A549 (cell line): ENCODE results near the gene HOXD11. TPM values are rescaled to one million over a fixed set of nuclear protein-coding genes. Genes with fewer than 3 reads are reported as not detected.

Experiments used
- ATAC-seq, 2 experiments: fragments of 200-7000 bp in 1 of 2; fragments of >200 bp in 1 of 2; cut with Nextera tagmentation in 1 of 2; cut with Tn5 transposase in 1 of 2; 3 replicates each; pipeline versions ENCODE4 v1.8.0 to v1.9.1; 2018 to 2020; ENCODE audit warnings: mild to moderate bottlenecking in 1 of 2, moderate library complexity in 1 of 2
- CTCF ChIA-PET: fragments of 300-600 bp; sonication (Branson Sonifier 250); formaldehyde crosslinking; extraction: SDS; loops from one replicate; lab custom pipeline; 2021; ENCODE audit warnings: antibody characterized with exemption, inconsistent platforms; lab: Yijun Ruan, JAX
- POLR2A ChIA-PET: fragments of 350-600 bp; formaldehyde crosslinking; extraction: SDS; loops from one replicate; lab custom pipeline; 2021; ENCODE audit warnings: antibody characterized with exemption, inconsistent platforms; lab: Yijun Ruan, JAX
- DNase-seq, 2 experiments: peaks; one replicate each; pipeline versions ENCODE4 v3.0.0 to v3.0.0-alpha.2; 2011 to 2016; ENCODE audit warnings: low read depth in 1 of 2, low spot score in 1 of 2
- FAIRE-seq: peaks from 2 replicates; lab custom pipeline; 2011; peaks lifted over from hg19 to GRCh38; lab: Jason Lieb, UNC
- H3K27ac ChIP-seq, 2 experiments: fragments of >200 bp; sonication (Bioruptor Twin); formaldehyde crosslinking; 3 replicates each; pipeline ENCODE4 v1.5.1; 2016 to 2017
- H3K4me1 ChIP-seq: fragments of >200 bp; sonication (Bioruptor Twin); formaldehyde crosslinking; 3 replicates; pipeline ENCODE4 v1.6.1; 2016
- H3K4me2 ChIP-seq: fragments of >200 bp; sonication (Bioruptor Twin); formaldehyde crosslinking; 3 replicates; pipeline ENCODE4 v1.6.1; 2016
- H3K4me3 ChIP-seq: fragments of >200 bp; sonication (Bioruptor Twin); formaldehyde crosslinking; 3 replicates; pipeline ENCODE4 v1.5.1; 2016
- H3K9me3 ChIP-seq: fragments of >200 bp; sonication (Bioruptor Twin); formaldehyde crosslinking; 3 replicates; pipeline ENCODE4 v1.6.1; 2016
- CBX2 ChIP-seq: fragments of 200-600 bp; sonication (generic); IDR thresholded peaks from 2 replicates; pipeline ENCODE4 v1.6.1; 2016; ENCODE audit warnings: low read depth, mild to moderate bottlenecking, borderline replicate concordance
- CBX8 ChIP-seq: fragments of 200-600 bp; sonication (generic); IDR thresholded peaks from 2 replicates; pipeline ENCODE4 v1.6.1; 2016
- EP300 ChIP-seq, 2 experiments: fragments of >200 bp; sonication (Bioruptor Twin); formaldehyde crosslinking; IDR thresholded peaks; 2 replicates in 1 of 2; 3 replicates in 1 of 2; pipeline ENCODE4 v1.6.1; 2016 to 2017
- HDAC2 ChIP-seq: fragments of 200-600 bp; sonication (generic); IDR thresholded peaks from 2 replicates; pipeline ENCODE4 v1.6.1; 2016
- HOXB5 ChIP-seq: fragments of 250-450 bp; sonication (Bioruptor Pico); IDR thresholded peaks from 2 replicates; pipeline ENCODE4 v1.5.0; 2020; ENCODE audit warnings: mild to moderate bottlenecking, moderate library complexity
- KDM1A ChIP-seq: fragments of 200-600 bp; sonication (generic); IDR thresholded peaks from 2 replicates; pipeline ENCODE4 v1.6.1; 2016; ENCODE audit warnings: low read depth, mild to moderate bottlenecking
- MAFK ChIP-seq: fragments of 450-650 bp; IDR thresholded peaks from 2 replicates; pipeline ENCODE4 v1.6.1; 2014; ENCODE audit not compliant: partially characterized antibody
- NPAS2 ChIP-seq: fragments of 250-450 bp; sonication (Bioruptor Pico); IDR thresholded peaks from 2 replicates; pipeline ENCODE4 v1.8.0; 2022; ENCODE audit warnings: mild to moderate bottlenecking, moderate library complexity, borderline replicate concordance
- POLR2A ChIP-seq: IDR thresholded peaks from 2 replicates; pipeline ENCODE4 v1.6.1; 2012; ENCODE audit warnings: mild to moderate bottlenecking, low read length
- RNF2 ChIP-seq: fragments of 200-600 bp; sonication (generic); IDR thresholded peaks from 2 replicates; pipeline ENCODE4 v1.6.1; 2016; ENCODE audit warnings: low read depth, mild to moderate bottlenecking, antibody characterized with exemption, moderate library complexity, borderline replicate concordance
- TP53 ChIP-seq: fragments of 250-450 bp; sonication (Bioruptor Pico); IDR thresholded peaks from 2 replicates; pipeline ENCODE4 v1.5.0; 2021; ENCODE audit warnings: mild to moderate bottlenecking, moderate library complexity
- ZFP36 ChIP-seq: fragments of 450-650 bp; IDR thresholded peaks from 2 replicates; pipeline ENCODE4 v1.6.1; 2014; ENCODE audit warnings: borderline replicate concordance; ENCODE audit not compliant: partially characterized antibody
- ZNF302 ChIP-seq: fragments of 250-450 bp; sonication (Bioruptor Pico); IDR thresholded peaks from 2 replicates; pipeline ENCODE4 v1.9.0; 2021; ENCODE audit warnings: inconsistent platforms, mild to moderate bottlenecking, moderate library complexity
- WGBS: methylation state at CpG from one replicate; pipeline ENCODE4 v1.1.6; 2017; ENCODE audit errors: missing lambda C conversion rate; 5-methylcytosine and 5-hydroxymethylcytosine counted together
- polyA plus RNA-seq, 4 experiments: library from polyadenylated mRNA; depleted of rRNA in 3 of 4; stranded (reverse); fragments of >200 nt; fragmentation: RNase III in 1 of 4; extraction: RNeasy Plus Mini Kit Qiagen cat#74134 plus additional on column Dnase treatment in 1 of 4; gene quantifications; 2 replicates in 3 of 4; 3 replicates in 1 of 4; pipeline ENCODE4 v1.2.3, GENCODE V29; 2011 to 2017
- TF ChIP-seq, protein P1 (sequence below): IDR thresholded peaks from 2 replicates; pipeline ENCODE4 v1.6.1; 2012
- TF ChIP-seq, protein P2 (sequence below): fragments of >200 bp; sonication (Bioruptor Twin); formaldehyde crosslinking; IDR thresholded peaks from 3 replicates; pipeline ENCODE4 v1.5.1; 2016
- TF ChIP-seq, protein P3 (sequence below): fragments of >200 bp; sonication (Bioruptor Twin); formaldehyde crosslinking; IDR thresholded peaks from 2 replicates; pipeline ENCODE4 v1.6.1; 2016
- TF ChIP-seq, protein P4 (sequence below): fragments of 150-350 bp; IDR thresholded peaks from 2 replicates; pipeline ENCODE4 v1.6.1; 2014; ENCODE audit warnings: low read depth, mild to moderate bottlenecking, low read length
- TF ChIP-seq, protein P5 (sequence below): fragments of 250-450 bp; sonication (Bioruptor Pico); IDR thresholded peaks from 2 replicates; pipeline ENCODE4 v1.5.0; 2021; ENCODE audit warnings: mild to moderate bottlenecking, moderate library complexity, borderline replicate concordance
- TF ChIP-seq, protein P6 (sequence below): IDR thresholded peaks from 2 replicates; pipeline ENCODE4 v1.6.1; 2012; ENCODE audit warnings: low read depth, borderline replicate concordance

Gene HOXD11
- polyA plus RNA-seq, 2 of the 4 experiments (the other 2 are of a cell fraction), result 2.6 to 4.8 TPM

DNA sequence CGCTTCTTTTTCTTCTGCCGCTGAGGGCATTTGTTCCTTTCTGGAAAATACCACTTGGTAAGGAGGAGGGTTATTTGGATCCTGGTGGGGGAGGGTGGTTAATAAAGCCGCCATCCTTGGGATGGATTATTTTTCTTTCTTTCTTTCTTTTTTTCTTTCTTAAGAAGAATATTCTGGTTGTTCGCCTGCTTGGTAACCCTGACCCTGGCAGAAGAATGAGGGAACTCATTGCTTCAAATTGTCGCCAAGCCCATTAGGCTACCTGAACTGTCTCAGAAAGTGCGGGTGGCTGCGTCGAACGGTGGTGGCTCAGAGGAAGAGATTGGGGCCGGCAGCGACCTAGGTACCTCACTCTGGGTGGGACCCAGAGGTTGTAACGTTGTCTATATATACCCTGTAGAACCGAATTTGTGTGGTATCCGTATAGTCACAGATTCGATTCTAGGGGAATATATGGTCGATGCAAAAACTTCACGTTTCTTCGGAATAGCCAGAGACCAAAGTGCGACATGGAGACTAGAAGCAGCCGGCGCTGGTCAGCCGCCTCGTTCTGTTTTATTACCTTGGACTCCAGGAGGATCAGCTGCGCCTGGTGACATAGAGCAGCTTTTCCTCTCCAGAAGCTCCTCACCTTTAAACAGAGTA lies 43.0 kb downstream of the HOXD11 start:
- no peaks in the 10 kb centered on the region for H3K4me1 ChIP-seq

DNA sequence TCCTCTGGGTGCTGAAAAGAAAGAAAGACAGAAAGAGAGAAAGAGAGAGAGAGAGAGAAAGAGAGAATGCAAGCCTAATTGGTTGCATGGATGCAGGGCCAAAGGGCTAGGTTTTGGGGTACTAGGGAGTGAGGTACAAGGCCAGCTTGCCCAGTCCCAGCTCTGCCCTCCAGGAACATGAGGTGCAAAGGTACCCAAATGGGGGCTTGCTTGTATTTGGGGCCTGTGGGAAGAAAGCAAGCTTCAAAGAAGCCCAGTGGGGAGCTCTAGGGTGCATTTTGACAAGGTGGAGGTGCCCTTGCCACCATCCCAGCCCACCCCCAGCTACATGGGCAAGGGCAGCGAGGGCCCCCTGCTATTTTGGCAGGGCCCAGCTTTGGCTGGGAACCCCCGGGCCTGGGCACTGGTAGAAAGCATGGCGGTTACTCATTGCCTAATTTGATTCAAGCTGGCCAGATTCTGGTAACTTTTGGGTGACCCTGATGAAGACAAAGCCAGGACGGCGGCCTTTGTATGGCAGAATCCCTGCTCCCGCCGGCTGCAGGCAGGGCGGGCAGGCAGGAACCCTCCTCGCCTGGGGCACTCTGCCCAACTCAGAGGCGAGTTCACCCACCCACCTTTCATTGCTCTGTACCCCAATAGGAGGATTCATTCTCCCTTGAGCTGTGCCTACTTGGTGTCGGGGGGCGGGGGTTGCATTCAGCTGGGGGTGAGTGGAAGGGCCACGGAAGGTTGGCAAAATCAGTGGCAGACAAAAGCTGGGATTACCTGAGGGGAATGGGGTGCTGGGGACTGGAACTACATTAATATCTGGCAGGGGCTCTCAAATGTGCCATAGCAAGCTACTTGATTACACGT lies 43.7 kb downstream of the HOXD11 start:
- ATAC-seq, result no peak; a peak in 1 of 6 replicates
- TF ChIP-seq KDM1A (no peak), EP300 (IDR thresholded peaks at IDR 0.05) (no peak), ZNF302 (CRISPR knock-in tag) (no peak), POLR2A (no peak), TP53 (CRISPR knock-in tag) (no peak), CBX2 (no peak), RNF2 (no peak), MAFK (no peak), HDAC2 (no peak), NPAS2 (CRISPR knock-in tag) (no peak), CBX8 (no peak), ZFP36 (no peak), HOXB5 (no peak)
- TF ChIP-seq, protein P1, sequence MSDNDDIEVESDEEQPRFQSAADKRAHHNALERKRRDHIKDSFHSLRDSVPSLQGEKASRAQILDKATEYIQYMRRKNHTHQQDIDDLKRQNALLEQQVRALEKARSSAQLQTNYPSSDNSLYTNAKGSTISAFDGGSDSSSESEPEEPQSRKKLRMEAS, result no peak
- TF ChIP-seq, protein P2, sequence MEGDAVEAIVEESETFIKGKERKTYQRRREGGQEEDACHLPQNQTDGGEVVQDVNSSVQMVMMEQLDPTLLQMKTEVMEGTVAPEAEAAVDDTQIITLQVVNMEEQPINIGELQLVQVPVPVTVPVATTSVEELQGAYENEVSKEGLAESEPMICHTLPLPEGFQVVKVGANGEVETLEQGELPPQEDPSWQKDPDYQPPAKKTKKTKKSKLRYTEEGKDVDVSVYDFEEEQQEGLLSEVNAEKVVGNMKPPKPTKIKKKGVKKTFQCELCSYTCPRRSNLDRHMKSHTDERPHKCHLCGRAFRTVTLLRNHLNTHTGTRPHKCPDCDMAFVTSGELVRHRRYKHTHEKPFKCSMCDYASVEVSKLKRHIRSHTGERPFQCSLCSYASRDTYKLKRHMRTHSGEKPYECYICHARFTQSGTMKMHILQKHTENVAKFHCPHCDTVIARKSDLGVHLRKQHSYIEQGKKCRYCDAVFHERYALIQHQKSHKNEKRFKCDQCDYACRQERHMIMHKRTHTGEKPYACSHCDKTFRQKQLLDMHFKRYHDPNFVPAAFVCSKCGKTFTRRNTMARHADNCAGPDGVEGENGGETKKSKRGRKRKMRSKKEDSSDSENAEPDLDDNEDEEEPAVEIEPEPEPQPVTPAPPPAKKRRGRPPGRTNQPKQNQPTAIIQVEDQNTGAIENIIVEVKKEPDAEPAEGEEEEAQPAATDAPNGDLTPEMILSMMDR, result no peak
- TF ChIP-seq, protein P3, sequence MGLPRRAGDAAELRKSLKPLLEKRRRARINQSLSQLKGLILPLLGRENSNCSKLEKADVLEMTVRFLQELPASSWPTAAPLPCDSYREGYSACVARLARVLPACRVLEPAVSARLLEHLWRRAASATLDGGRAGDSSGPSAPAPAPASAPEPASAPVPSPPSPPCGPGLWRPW, result no peak
- TF ChIP-seq, protein P4, sequence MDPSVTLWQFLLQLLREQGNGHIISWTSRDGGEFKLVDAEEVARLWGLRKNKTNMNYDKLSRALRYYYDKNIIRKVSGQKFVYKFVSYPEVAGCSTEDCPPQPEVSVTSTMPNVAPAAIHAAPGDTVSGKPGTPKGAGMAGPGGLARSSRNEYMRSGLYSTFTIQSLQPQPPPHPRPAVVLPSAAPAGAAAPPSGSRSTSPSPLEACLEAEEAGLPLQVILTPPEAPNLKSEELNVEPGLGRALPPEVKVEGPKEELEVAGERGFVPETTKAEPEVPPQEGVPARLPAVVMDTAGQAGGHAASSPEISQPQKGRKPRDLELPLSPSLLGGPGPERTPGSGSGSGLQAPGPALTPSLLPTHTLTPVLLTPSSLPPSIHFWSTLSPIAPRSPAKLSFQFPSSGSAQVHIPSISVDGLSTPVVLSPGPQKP, result no peak
- TF ChIP-seq, protein P5, sequence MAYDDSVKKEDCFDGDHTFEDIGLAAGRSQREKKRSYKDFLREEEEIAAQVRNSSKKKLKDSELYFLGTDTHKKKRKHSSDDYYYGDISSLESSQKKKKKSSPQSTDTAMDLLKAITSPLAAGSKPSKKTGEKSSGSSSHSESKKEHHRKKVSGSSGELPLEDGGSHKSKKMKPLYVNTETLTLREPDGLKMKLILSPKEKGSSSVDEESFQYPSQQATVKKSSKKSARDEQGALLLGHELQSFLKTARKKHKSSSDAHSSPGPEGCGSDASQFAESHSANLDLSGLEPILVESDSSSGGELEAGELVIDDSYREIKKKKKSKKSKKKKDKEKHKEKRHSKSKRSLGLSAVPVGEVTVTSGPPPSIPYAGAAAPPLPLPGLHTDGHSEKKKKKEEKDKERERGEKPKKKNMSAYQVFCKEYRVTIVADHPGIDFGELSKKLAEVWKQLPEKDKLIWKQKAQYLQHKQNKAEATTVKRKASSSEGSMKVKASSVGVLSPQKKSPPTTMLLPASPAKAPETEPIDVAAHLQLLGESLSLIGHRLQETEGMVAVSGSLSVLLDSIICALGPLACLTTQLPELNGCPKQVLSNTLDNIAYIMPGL (CRISPR knock-in tag), result no peak
- TF ChIP-seq, protein P6, sequence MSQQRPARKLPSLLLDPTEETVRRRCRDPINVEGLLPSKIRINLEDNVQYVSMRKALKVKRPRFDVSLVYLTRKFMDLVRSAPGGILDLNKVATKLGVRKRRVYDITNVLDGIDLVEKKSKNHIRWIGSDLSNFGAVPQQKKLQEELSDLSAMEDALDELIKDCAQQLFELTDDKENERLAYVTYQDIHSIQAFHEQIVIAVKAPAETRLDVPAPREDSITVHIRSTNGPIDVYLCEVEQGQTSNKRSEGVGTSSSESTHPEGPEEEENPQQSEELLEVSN, result no peak
- Histone ChIP-seq H3K4me1 (no peaks in the 10 kb centered on the region), H3K4me2 (no peak overlapping the region), H3K9me3 (no peaks in the 10 kb centered on the region), H3K4me3 (no peak overlapping the region), H3K27ac (no peak overlapping the region)
- CTCF ChIA-PET, result interaction anchor here (1.2 to 2.6 kb wide), 4 partner anchors 11 to 502 kb away, joined by 3 to 22 read pairs (median 6); no protein-coding TSS in a partner anchor
- no peak for DNase-seq
- POLR2A ChIA-PET, result no interaction called here
- no peak for FAIRE-seq
- WGBS, result 85% methylated on average over 8 of the region's 14 CpGs

More for the DNA sequence above, 43.0 kb downstream of the HOXD11 start:
- Histone ChIP-seq H3K4me3 (no peak overlapping the region), H3K9me3 (no peaks in the 10 kb centered on the region)
- CTCF ChIA-PET, result interaction anchor here (0.6 to 2.6 kb wide), 5 partner anchors 10 to 502 kb away, joined by 3 to 22 read pairs (median 5); no protein-coding TSS in a partner anchor
- DNase-seq, result no peak
- no peak for FAIRE-seq
- TF ChIP-seq HDAC2 (no peak), TP53 (CRISPR knock-in tag) (no peak), RNF2 (no peak)
- TF ChIP-seq, protein P6, result no peak
- TF ChIP-seq, all 56 proteins: peak for 0
- Histone ChIP-seq H3K27ac (no peak overlapping the region), H3K4me2 (no peak overlapping the region)
- POLR2A ChIA-PET, result no interaction called here
- WGBS, result 84% methylated on average over 24 of the region's 24 CpGs
- no peak for ATAC-seq
